K562 (cell line): Measurements from ENCODE around the gene RGS14. TPM values are rescaled to one million over a fixed set of nuclear protein-coding genes. Genes with fewer than 3 reads are reported as not detected.

Source experiments
- ATAC-seq: fragments of 200-7000 bp; cut with Tn5 transposase; 3 replicates; pipeline ENCODE4 v1.9.1; 2020; ENCODE audit warnings: moderate library complexity
- BruUV-seq: library from RNA; stranded (reverse); fragments of 400-500 nt; replicated peaks from 2 replicates; lab custom pipeline; 2021; lab: Mats Ljungman, UMichigan
- CTCF ChIA-PET: fragments of 300-600 bp; formaldehyde crosslinking; extraction: SDS; loops from one replicate; lab custom pipeline; 2021; ENCODE audit warnings: low intra/inter-chr PET ratio; lab: Yijun Ruan, JAX
- POLR2A ChIA-PET: fragments of 300-600, 350-650 bp; sonication (Branson Sonifier 250); formaldehyde crosslinking; extraction: SDS; loops from one replicate; lab custom pipeline; 2021; ENCODE audit warnings: antibody characterized with exemption, inconsistent platforms; lab: Yijun Ruan, JAX
- DNase-seq, 4 experiments: peaks; one replicate each; pipeline versions ENCODE4 v3.0.0 to v3.0.0-alpha.2; 2011 to 2018; ENCODE audit warnings: low spot score in 3 of 4, mixed read lengths in 3 of 4; ENCODE audit errors: extremely low read depth in 1 of 4
- FAIRE-seq: peaks from 2 replicates; lab custom pipeline; 2011; peaks lifted over from hg19 to GRCh38; lab: Jason Lieb, UNC
- H2AFZ ChIP-seq: 2 replicates; pipeline ENCODE4 v1.6.0; 2011; ENCODE audit warnings: low read depth, low read length, control low read depth, inconsistent platforms
- H3K27ac ChIP-seq: fragments of 200-600 bp; 3 replicates; pipeline ENCODE4 v1.8.0; 2011; ENCODE audit warnings: low read depth, mild to moderate bottlenecking, control low read depth, inconsistent platforms, low read length, moderate library complexity, mixed read lengths; ENCODE audit errors: extremely low read depth
- H3K27me3 ChIP-seq, 2 experiments: fragments of 300-600 bp in 1 of 2; 2 replicates in 1 of 2; 3 replicates in 1 of 2; pipeline versions ENCODE4 v1.6.0 to v1.8.0; 2011; ENCODE audit warnings: inconsistent platforms in 2 of 2, low read length in 2 of 2, mild to moderate bottlenecking in 1 of 2, mixed read lengths in 1 of 2, moderate library complexity in 1 of 2; ENCODE audit not compliant: control insufficient read depth in 2 of 2, insufficient read depth in 2 of 2
- H3K36me3 ChIP-seq: fragments of 300-600 bp; 3 replicates; pipeline ENCODE4 v1.8.0; 2011; ENCODE audit warnings: mild to moderate bottlenecking, low read length, inconsistent platforms; ENCODE audit not compliant: control insufficient read depth, insufficient read depth
- H3K4me1 ChIP-seq, 2 experiments: fragments of 200-600 bp in 1 of 2; replicated peaks in 1 of 2; 2 replicates in 1 of 2; 3 replicates in 1 of 2; pipeline versions ENCODE4 v1.5.1 to v1.8.0; 2011; ENCODE audit warnings: inconsistent platforms in 2 of 2, low read length in 2 of 2, mild to moderate bottlenecking in 1 of 2, mixed read lengths in 1 of 2, moderate library complexity in 1 of 2; ENCODE audit not compliant: control insufficient read depth in 2 of 2, insufficient read depth in 2 of 2
- H3K4me2 ChIP-seq: 2 replicates; pipeline ENCODE4 v1.6.1; 2011; ENCODE audit warnings: low read length, control low read depth, inconsistent platforms, mixed read lengths; ENCODE audit not compliant: insufficient read depth
- H3K4me3 ChIP-seq: fragments of 200-600 bp; sonication (generic), shearing (Covaris generic); 2 replicates; pipeline ENCODE4 v1.5.1; 2016; ENCODE audit warnings: control low read depth, inconsistent platforms
- H3K79me2 ChIP-seq: fragments of 200-600 bp; 3 replicates; pipeline ENCODE4 v1.8.0; 2011; ENCODE audit warnings: low read length, inconsistent platforms; ENCODE audit not compliant: control insufficient read depth, insufficient read depth
- H3K9ac ChIP-seq, 2 experiments: 2 replicates each; pipeline versions ENCODE4 v1.6.0 to v1.6.1; 2011; ENCODE audit warnings: low read depth in 2 of 2, low read length in 2 of 2, control low read depth in 1 of 2, inconsistent platforms in 1 of 2, mild to moderate bottlenecking in 1 of 2, mixed read lengths in 1 of 2; ENCODE audit not compliant: insufficient read depth in 1 of 2
- H3K9me1 ChIP-seq: one replicate; pipeline ENCODE4 v1.6.0; 2011; ENCODE audit warnings: inconsistent platforms, mild to moderate bottlenecking, low read length, moderate library complexity; ENCODE audit not compliant: control insufficient read depth, insufficient read depth
- H3K9me3 ChIP-seq: replicated peaks from 2 replicates; pipeline ENCODE4 v1.5.1; 2011; ENCODE audit warnings: low read depth, low read length, inconsistent platforms; ENCODE audit not compliant: control insufficient read depth, insufficient read depth
- H4K20me1 ChIP-seq: replicated peaks from 2 replicates; pipeline ENCODE4 v1.6.1; 2011; ENCODE audit warnings: low read length, inconsistent platforms, mixed read lengths; ENCODE audit not compliant: control insufficient read depth, insufficient read depth
- CTCFL ChIP-seq: IDR thresholded peaks from 2 replicates; pipeline ENCODE4 v1.6.1; 2011; ENCODE audit warnings: borderline replicate concordance, low read depth, mild to moderate bottlenecking, moderate library complexity, low read length; ENCODE audit not compliant: insufficient read depth, poor library complexity, severe bottlenecking
- FOXK2 ChIP-seq, 2 experiments: fragments of 450-650 bp; IDR thresholded peaks in 1 of 2; conservative IDR thresholded peaks in 1 of 2; 2 replicates each; pipeline ENCODE4 v1.6.1; 2016; ENCODE audit warnings: low read depth in 2 of 2, mild to moderate bottlenecking in 1 of 2
- GABPA ChIP-seq: fragments of 200-800 bp; sonication (Bioruptor generic); conservative IDR thresholded peaks from 2 replicates; pipeline ENCODE4 v1.6.1; 2016; ENCODE audit warnings: low read depth, missing genetic modification characterization, missing compliant biosample characterization
- MLLT1 ChIP-seq, 2 experiments: fragments of 450-650 bp; IDR thresholded peaks; 2 replicates each; pipeline ENCODE4 v1.6.1; 2016
- POLR2G ChIP-seq: fragments of 200-400 bp; formaldehyde crosslinking; IDR thresholded peaks from 2 replicates; pipeline ENCODE4 v1.6.1; 2017; ENCODE audit warnings: low read depth, mild to moderate bottlenecking, antibody characterized with exemption, low read length, moderate library complexity
- SP1 ChIP-seq: sonication (generic); formaldehyde crosslinking; IDR thresholded peaks from 2 replicates; pipeline ENCODE4 v1.8.1; 2022; ENCODE audit warnings: mild to moderate bottlenecking, missing genetic modification reagents
- TRIM25 ChIP-seq: fragments of 450-650 bp; IDR thresholded peaks from 2 replicates; pipeline ENCODE4 v1.7.0; 2016; ENCODE audit warnings: borderline replicate concordance
- ZFX ChIP-seq: sonication (generic); formaldehyde crosslinking; IDR thresholded peaks from 2 replicates; pipeline ENCODE4 v1.8.0; 2022; ENCODE audit warnings: mild to moderate bottlenecking, missing genetic modification reagents, moderate library complexity
- ZNF184 ChIP-seq: sonication (generic); formaldehyde crosslinking; IDR thresholded peaks from 2 replicates; pipeline ENCODE4 v1.5.0; 2020; ENCODE audit warnings: missing genetic modification reagents
- WGBS: fragments of 100-300 bp; shearing (Covaris generic); methylation state at CpG from one replicate; pipeline ENCODE4 v1.1.6; 2016; ENCODE audit warnings: low coverage, mixed read lengths; ENCODE audit not compliant: insufficient coverage; ENCODE audit errors: missing lambda C conversion rate; 5-methylcytosine and 5-hydroxymethylcytosine counted together
- in situ Hi-C: fragments of 300-500 bp; cut with MboI; formaldehyde crosslinking; loops from 4 replicates; pipeline ENCODE4 v1.15.0; 2018; ENCODE audit warnings: inconsistent platforms, mixed read lengths
- intact Hi-C: fragments of 100-400 bp; cut with micrococcal nuclease; formaldehyde crosslinking; loops from 2 replicates; pipeline ENCODE4 v1.14.2; 2022
- polyA plus RNA-seq, 8 experiments: library from polyadenylated mRNA; depleted of rRNA in 4 of 8; stranded (reverse) in 5 of 8; unstranded in 3 of 8; fragments of >200 nt; fragmentation: Nextera tagmentation in 2 of 8; fragmentation: Illumina TruSeq in 1 of 8; extraction: Ambion mirVana in 2 of 8; extraction: Trizol in 1 of 8; gene quantifications; 2 replicates each; pipeline versions ENCODE4 v1.2.1 to v1.2.3, GENCODE V29; 2011 to 2014; ENCODE audit warnings: inconsistent platforms in 1 of 8, missing spikeins in 1 of 8
- total RNA-seq, 7 experiments: library from RNA; depleted of rRNA in 6 of 7; stranded (reverse); fragments of >200 nt in 6 of 7; fragmentation: Illumina TruSeq in 2 of 7; extraction: Trizol in 2 of 7; gene quantifications; 2 replicates each; pipeline versions ENCODE4 v1.2.1 to v1.2.3, GENCODE V29; 2011 to 2021; ENCODE audit warnings: low replicate concordance in 1 of 7
- TF ChIP-seq, protein P1 (sequence below): fragments of 450-650 bp; IDR thresholded peaks from 2 replicates; pipeline ENCODE4 v1.6.1; 2016; ENCODE audit warnings: antibody characterized with exemption

RGS14 gene
- total and polyA plus RNA-seq, 9 of the 15 experiments (the other 6 are each of a cell fraction or from before 2014, with no cell fraction given), result 0.28 to 75.9 (median 34.5) TPM

DNA sequence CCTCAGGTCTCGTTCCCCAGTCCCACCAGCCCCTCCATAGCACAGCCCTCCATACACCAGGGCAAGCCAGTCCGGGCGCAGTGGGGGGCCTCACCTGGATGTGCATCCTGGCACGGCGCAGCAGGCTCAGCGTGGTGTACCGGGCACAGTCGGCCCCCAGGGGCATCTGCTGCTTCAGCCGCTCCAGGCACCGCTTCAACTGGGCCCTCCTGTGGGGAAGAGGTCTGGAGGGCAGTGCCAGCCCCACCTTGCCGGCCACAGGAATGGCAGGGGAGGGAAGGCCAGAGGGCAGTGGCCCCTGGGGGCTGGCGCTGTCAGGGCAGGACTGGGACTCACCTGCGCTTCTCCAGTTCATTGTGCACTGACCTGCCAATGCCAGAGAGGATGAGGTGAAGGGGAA is 47.4 kb upstream of the RGS14 start:
- Histone ChIP-seq H2AFZ (no peak overlapping the region), H3K36me3 (peaks cover 26% of the 10 kb centered on the region), H3K9me1 (no peaks in the 10 kb centered on the region), H3K27me3 (no peaks in the 10 kb centered on the region), H3K27ac (no peak overlapping the region), H4K20me1 (no peaks in the 10 kb centered on the region; the same call in 1 of the 2 replicates), H3K4me1 (peaks cover 26 to 79% of the 10 kb centered on the region in 2 experiments), H3K9me3 (no peaks in the 10 kb centered on the region), H3K9ac (peak overlapping the region; percentile 12 to 98; a peak in 3 of 4 replicates), H3K4me2 (0 out of 2 replicates have a peak overlapping the region, but pooled peaks have one; percentile 71), H3K4me3 (no peak overlapping the region), H3K79me2 (peaks cover 21% of the 10 kb centered on the region)
- ChIA-PET POLR2A (interaction anchor here (0.5 to 2.5 kb wide), 12 partner anchors 9 to 198 kb away, joined by 3 to 9 read pairs (median 3); partner anchors contain the start of gene LMAN2), CTCF (interaction anchor here (1.1 to 1.3 kb wide), 2 partner anchors 144 to 197 kb away, joined by 4 to 6 read pairs; no protein-coding TSS in a partner anchor)
- 0 out of 2 replicates have a peak, but pooled peaks have one; percentile 2 for TF ChIP-seq ZFX (CRISPR knock-in tag)
- TF ChIP-seq, protein P1, sequence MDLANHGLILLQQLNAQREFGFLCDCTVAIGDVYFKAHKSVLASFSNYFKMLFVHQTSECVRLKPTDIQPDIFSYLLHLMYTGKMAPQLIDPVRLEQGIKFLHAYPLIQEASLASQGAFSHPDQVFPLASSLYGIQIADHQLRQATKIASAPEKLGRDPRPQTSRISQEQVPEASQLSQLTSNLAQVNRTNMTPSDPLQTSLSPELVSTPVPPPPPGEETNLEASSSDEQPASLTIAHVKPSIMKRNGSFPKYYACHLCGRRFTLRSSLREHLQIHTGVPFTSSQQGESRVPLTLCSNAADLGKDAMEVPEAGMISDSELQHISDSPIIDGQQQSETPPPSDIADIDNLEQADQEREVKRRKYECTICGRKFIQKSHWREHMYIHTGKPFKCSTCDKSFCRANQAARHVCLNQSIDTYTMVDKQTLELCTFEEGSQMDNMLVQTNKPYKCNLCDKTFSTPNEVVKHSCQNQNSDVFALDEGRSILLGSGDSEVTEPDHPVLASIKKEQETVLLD, result no peak
- TF ChIP-seq GABPA (tag), result no peak
- TF ChIP-seq SP1 (CRISPR knock-in tag), result no peak
- no peak for TF ChIP-seq ZNF184 (CRISPR knock-in tag)
- peak; percentile 53; the same call in 1 of the 2 replicates for TF ChIP-seq POLR2G
- no peak for TF ChIP-seq CTCFL
- TF ChIP-seq FOXK2 (conservative IDR thresholded peaks at IDR 0.05 in 1 of 2, IDR thresholded peaks at IDR 0.05 in 1 of 2; ENCODE audit: low read depth in 2 of 2), result no peak
- no peak for TF ChIP-seq TRIM25
- TF ChIP-seq MLLT1 (IDR thresholded peaks at IDR 0.05), result no peak
- in situ Hi-C loops (no loop called here), intact Hi-C loops (no loop called here)
- WGBS, result 89% methylated on average over 12 of the region's 13 CpGs
- FAIRE-seq, result no peak
- no TSS peak for BruUV-seq
- ATAC-seq, result no peak
- DNase-seq, result no peak
